LoVo (cell line): Measurements from ENCODE around the gene PSMC3IP.
"Not testable (repeated sequence)": the region's sequence is repeated elsewhere in the genome, so short reads cannot be mapped to it uniquely, and the experiment has no call there.

Source experiments
- DNase-seq: peaks from one replicate; pipeline ENCODE4 v3.0.0-alpha.2; 2016; ENCODE audit warnings: low spot score

Gene PSMC3IP, protein sequence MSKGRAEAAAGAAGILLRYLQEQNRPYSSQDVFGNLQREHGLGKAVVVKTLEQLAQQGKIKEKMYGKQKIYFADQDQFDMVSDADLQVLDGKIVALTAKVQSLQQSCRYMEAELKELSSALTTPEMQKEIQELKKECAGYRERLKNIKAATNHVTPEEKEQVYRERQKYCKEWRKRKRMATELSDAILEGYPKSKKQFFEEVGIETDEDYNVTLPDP

GRCh38 chr17:42577532-42578281 lies at the start of gene PSMC3IP:
PSMC3IP (minus strand) TSS chr17:42577729; CDS start chr17:42577686, 43 bp downstream.
- DNase-seq: peak; percentile 96

DNA sequence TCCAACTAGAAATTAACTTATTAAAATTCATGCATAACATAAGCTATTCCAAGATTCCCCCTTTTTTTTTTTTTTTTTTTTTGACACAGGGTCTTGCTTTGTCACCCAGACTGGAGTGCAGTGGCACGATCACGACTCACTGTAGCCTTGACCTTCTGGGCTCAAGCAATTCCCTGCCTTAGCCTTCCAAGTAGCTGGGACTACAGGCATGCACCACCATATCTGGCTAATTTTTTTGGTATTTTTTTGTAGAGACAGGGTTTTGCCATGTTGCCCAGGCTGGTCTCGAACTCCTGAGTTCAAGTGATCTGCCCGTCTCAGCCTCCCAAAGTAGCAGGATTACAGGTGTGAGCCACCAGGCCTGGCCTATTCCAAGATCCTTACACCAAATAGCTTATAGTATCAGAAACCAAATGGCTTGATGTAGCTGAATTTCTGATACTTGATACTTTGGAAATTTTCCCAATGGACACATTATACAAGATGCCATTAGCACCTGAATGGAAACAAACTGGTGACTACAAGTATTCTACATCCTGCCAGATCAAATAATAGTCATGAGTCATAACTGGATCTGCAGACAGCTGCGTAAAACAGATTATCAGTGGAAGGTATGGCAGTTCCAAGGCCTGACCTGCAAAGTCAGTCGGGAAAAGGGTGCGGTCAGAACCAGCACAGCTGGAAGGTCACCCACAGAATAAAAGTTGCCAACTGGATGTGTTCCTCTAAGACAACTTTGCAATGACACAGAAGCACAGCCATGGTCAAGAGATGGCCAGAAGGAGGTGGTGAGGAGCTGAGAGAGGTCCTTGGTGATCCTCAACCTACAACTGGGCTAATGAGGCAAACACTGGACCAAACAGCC lies 46.4 kb upstream of the PSMC3IP start:
- peak; percentile 43 for DNase-seq

DNA sequence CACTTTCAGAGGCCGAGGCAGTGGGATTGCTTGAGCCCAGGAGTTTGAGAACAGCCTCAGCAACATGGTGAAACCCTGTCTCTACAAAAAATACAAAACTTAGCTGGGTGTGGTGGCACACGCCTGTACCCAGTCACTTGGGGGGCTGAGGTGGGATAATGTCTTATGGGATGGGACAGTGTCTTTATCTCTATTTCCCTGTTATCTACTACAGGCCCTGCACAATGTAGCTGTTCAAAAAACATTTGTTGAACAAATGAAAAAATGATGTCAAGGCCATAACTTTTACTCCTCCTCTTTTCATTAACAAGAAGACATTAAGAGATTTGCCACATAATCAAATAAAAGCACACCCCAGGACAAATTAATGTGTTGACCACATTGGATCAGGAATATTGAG lies 45.7 kb upstream of the PSMC3IP start:
- DNase-seq: no peak

GRCh38 chr17:42621987-42622386 lies 44.5 kb upstream of the PSMC3IP start:
- not testable (repeated sequence) for DNase-seq

DNA sequence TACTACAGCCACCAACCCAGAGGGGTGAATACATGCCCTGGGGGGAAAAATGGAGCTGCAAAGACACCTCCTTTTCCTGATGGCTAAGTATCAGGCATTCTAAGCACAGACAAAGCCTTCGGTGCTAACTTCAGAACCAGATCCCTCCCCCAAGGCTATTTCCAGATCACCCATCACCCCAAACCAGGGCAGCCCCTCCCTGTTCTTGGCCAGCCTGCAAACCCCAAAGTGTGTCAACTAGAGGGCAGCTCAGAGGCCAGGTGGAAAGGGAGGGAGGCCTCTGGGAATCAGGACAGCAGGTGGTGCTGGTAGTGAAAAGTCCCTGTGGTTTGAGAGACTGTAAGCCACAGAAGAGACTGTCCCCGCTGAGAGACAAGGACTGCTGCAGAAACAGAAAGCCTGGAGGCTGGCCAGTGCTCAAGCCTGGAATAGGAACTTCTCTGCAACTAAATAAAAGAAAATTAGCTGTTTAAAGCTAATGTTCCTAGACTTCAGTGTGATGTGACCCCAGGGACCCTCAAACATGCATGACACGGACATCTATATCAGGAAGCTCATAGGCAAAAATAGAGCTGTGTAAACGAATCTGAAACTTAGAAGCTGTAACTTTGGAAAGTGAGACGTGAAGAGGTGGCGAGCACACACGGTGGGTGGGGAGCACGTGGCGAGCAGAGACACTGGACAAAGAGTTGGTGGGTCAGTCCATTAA lies 41.1 kb upstream of the PSMC3IP start:
- DNase-seq: peak; percentile 8

GRCh38 chr17:42617956-42618431 lies 40.5 kb upstream of the PSMC3IP start:
- no peak for DNase-seq

DNA sequence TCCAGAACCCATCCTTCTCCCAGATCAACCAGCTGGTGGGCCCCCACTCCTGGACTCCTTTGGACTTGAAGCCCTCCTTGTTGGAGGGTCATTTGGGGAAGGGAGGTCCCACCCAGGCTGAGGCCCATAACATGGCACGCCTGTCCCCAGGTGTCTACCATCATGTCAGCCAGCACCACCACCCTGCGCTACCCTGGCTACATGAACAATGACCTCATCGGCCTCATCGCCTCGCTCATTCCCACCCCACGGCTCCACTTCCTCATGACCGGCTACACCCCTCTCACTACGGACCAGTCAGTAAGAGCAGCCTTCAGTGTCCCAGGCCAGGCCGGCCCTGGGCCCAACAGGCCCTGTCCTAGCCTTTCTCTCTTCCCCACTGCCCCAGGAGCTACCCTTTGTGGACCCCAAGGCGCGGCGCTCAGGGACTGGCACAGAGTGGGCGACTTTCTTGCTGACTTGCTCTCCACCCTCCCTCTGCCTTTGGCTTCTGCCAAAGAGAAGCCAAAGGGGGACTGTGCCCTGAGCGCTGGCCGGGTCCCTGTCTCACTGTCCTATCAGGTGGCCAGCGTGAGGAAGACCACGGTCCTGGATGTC lies 36.3 kb upstream of the PSMC3IP start:
- no peak for DNase-seq

DNA sequence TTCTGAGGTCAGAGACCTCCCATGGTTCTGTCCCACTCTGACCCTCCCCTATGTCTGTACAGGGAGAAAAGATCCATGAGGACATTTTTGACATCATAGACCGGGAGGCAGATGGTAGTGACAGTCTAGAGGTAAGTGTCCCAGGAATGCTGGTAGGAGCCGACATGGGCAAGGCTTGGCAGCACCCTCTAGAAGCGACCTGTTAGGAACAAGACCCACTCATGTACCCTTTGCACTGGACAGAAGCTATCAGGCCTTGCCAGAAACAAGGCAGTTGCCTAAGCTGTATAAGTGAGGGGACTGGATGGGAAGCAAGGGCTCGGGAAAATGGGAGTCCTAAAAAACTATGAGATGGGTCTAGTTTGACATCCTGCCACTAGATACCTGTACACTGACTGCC lies 34.5 kb upstream of the PSMC3IP start:
- no peak for DNase-seq

GRCh38 chr17:42609814-42610801 lies 32.6 kb upstream of the PSMC3IP start:
- DNase-seq: not testable (repeated sequence)

GRCh38 chr17:42609182-42609813 lies 31.8 kb upstream of the PSMC3IP start, which contains the start of the genes RETREG3 and TUBG1:
RETREG3 (minus strand) TSS chr17:42609374; CDS start chr17:42609324, 50 bp downstream.
TUBG1 (plus strand) TSS chr17:42609683; CDS start chr17:42609738, 55 bp downstream.
- peak; percentile 99 for DNase-seq

GRCh38 chr17:42608305-42609181 lies 31.0 kb upstream of the PSMC3IP start:
- DNase-seq: no peak

DNA sequence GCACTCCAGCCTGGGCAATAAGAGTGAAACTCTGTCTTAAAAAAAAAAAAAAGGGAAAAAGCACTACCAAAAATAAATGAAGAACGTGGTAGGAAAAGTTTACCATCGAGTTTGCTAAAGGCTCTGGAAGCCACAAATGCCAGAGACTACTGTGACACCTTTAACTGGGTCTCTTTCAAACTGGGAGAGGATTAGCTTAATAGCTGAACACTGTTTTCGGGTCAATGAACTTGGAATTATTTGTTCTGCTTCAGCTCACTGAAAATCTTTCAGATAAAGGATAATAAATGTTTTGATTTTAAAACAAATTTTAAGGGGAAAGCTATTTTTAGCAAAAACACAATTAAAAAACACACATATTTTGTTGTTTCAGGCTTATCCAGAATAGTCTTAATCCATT lies 30.2 kb upstream of the PSMC3IP start:
- DNase-seq: no peak

DNA sequence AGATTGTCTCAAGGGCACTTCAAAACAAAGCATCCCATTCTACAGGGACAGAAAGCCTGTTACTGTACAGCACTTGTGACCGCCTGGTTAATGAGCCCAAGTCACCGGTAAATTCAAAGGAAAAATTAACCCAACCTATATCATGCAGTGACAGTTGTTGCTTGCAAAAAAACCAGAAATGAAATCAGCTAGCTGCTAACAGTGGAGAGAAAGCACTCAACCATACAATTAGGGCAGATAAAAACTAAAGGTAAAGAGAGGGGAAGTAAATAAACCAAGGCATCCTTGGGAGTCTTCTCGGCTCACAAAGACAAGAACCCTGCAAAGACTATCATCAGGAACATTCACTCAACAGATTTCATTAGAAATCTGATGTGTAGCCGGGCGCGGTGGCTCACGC lies 25.8 kb upstream of the PSMC3IP start:
- no peak for DNase-seq

GRCh38 chr17:42598905-42599304 lies 21.4 kb upstream of the PSMC3IP start:
- no peak for DNase-seq

GRCh38 chr17:42596386-42596785 lies 18.9 kb upstream of the PSMC3IP start:
- no peak for DNase-seq

- no peak for DNase-seq
These were observed 13.9 kb upstream of the PSMC3IP start for GRCh38 chr17:42591411-42591810.

DNA sequence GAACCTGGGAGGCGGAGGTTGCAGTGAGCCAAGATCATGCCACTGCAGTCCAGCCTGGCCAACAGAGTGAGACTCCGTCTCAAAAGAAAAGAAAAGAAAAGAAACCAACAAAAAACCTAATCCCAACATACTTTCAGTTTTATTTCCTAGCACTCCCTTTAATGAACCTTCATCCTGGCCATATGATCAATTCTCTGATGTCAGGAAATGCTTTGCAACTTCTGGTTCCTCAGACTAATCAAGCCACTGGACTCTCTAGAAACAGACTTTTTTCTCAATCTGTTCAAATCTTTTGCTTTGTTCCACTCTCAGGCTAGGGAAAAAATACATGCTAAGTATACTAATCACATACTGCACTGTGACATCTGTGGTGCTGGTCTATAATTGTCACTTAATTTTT lies 13.4 kb upstream of the PSMC3IP start:
- no peak for DNase-seq

- DNase-seq: no peak
These were observed 9.1 kb upstream of the PSMC3IP start for GRCh38 chr17:42586514-42587230.
